Measurements from ENCODE around the gene OARD1.

OARD1 gene

DNA sequence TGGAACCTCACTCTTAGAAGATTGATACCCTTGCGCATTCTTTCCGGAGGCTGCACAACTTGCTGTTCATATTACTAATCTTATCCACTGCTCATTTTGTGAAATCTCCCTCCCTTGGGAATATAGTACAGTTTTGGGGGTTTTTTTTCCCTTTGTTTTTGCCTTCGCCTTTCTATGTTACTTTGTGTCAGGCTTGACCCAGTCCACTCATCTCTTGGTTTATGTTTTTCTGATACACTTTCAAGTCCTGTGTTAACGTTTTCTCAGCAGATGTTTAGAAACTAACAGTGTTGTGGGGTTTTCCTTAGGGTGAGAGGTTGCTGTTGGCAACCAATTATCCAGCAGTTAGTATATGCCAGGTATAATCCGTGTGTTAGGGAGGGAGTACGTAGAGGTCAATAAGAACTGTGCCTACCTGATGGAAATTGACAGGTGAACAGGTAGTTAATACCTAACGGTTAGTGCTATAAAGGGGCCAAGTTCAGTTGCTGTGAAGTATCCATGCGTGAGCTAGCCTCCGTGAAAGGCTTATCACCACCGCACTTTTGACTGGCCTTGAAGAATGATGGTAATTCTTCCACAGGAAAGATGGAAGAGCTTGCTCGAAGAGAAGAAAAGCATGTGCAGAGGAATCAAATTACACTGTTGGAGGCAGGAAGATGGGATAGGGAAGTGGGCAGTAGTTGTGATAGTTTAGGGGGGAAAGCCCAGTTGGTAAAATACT, 2.0 kb upstream of the OARD1 start:
- no peak for DNase-seq

DNA sequence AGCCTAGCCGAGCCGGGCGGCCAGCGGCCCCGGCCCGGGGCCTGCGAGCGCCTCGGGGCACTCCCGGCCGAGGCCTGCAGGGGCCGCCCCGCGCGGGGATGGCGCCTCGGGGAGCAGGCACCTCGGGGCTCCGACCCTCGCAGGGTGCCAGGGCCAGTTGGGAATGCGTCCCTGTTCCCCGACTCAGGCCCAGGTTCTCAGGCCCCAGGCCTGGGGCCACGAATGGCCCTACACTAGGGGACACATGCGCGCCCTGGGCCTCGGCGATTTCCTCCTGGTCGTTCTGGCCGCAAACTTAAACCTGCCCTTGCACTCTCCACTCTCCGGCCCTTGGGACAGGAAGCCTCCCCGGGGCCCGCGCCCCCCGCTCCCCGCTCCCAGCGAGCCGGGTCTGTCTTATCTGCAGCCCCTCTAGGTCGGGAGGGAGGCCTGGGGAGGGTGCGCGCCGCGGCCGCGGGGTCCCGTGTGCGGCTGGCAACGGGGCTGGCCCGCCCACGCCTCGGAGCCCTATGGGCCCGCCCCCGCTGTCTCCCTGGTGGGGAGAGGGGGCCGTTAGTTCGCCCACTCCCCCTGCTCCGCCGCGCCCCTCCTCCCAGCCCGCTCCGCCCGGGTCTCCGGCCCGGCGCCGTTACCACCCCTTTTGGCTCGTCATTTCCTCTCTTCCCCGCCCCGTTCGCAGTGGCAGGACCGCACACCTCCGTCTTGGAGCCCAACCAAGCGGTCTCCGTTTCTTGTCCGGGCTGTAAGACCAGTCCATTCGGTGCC, 1.2 kb upstream of the OARD1 start:
- DNase-seq, result peak; percentile 79

GRCh38 chr6:41072836-41073202, 663 bp upstream of the OARD1 start, which contains the start of gene NFYA:
Gene NFYA, plus strand, starts transcription at chr6:41072974. Its CDS starts 6,116 bp downstream, at chr6:41079090.
- DNase-seq, result peak; percentile 100

DNA sequence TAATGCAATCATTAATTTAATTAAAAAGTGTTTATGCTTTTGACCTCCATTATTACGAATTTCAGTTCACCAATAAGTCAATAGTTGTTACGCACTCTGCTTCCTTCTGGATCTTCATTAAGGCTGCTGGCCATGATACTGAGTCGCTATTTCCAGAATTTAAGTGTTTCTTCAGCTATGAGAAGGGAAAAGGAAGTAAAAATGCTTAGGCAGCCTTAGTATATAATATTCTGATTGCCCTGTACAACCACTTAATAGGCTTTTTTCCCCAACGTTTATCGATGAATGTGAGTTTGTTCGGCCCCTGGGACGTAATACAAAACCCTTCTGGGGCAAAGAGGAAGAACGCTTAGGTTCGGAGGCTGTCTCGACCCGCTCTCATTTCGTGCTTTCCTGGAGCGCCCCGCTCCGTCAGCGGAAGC, 644 bp downstream of the OARD1 start:
- DNase-seq, result no peak

- DNase-seq, result peak; percentile 68
Measured at GRCh38 chr6:41066867-41067304, 5.3 kb downstream of the OARD1 start.

DNA sequence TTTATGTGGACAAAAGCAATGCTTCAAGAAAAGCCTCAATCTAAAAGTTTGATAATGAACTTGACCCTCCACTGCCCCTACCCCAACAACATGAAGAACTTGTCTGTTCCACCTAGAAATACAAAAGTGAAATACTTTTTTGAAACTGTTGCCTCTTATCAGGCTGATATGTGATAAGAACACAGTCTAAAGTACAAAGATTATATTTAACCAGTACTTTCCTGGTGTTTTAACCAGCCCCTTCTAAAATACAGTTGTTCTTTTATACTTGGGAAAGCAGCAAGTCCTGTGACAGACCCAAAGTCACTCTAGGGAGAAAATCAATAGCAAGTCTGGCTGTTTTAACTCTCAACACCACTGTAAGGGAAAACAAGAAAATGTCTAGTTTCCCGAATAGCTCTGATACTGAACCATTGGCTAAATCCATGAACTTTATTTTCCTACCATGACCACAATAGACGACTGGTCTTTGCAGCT, 6.6 kb downstream of the OARD1 start:
- DNase-seq, result no peak

GRCh38 chr6:41064841-41065240, 7.3 kb downstream of the OARD1 start:
- DNase-seq, result no peak

GRCh38 chr6:41063884-41064285, 8.3 kb downstream of the OARD1 start:
- no peak for DNase-seq

DNA sequence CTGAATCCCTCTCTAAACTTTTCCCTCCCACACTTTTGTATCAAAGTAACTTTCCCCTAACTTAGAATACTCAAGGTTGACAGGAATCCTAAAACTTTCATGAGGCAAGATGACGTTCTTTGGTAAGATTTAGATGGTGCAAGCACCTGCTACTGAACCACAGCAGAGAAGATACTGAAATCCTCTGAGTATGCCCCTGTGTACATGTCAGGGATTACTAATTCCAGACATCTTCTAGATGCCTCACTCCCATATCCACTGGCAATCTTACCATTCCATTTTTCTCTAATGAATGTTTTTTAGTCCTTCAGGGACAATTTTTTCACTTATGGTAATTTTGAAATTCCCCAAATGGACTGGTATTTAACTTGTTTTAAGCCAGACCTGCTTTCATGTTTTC, 10.1 kb downstream of the OARD1 start:
- no peak for DNase-seq

DNA sequence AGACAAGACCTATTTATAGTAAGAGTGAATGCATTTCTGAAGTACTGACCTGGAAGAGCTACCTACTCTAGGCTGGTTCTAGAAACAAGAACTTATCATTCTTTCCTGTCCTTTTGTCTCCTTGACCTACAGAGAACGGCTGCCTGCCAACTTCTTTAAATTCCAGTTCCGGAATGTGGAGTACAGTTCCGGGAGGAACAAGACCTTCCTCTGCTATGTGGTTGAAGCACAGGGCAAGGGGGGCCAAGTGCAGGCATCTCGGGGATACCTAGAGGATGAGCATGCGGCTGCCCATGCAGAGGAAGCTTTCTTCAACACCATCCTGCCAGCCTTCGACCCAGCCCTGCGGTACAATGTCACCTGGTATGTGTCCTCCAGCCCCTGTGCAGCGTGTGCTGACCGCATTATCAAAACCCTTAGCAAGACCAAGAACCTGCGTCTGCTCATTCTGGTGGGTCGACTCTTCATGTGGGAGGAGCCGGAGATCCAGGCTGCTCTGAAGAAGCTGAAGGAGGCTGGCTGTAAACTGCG, 10.9 kb downstream of the OARD1 start:
- no peak for DNase-seq

GRCh38 chr6:41059556-41059955, 12.6 kb downstream of the OARD1 start:
- DNase-seq, result no peak

DNA sequence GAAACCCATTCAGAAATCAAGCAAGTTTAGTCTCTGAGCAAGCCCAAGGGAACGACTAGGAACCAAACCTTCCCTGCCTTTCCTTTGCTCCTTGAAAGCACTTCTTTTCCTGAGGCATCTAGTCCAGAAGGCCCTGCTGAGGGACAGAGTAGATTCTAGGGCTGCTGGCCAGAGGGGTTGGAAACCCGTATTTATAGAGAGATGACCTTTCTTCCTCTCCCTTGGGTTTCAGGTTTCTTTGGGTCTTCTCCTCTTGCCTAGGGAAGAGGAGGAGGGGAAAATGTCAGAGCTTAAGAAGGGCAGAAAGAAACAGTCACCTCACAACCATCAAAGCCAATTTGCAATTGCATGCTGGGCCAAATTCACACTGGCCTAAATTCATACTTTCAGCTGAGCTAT, 13.4 kb downstream of the OARD1 start:
- DNase-seq, result no peak

GRCh38 chr6:41056768-41057490, 15.2 kb downstream of the OARD1 start:
- DNase-seq, result no peak

- no peak for DNase-seq
Measured at GRCh38 chr6:41055149-41055548, 17.0 kb downstream of the OARD1 start.

DNA sequence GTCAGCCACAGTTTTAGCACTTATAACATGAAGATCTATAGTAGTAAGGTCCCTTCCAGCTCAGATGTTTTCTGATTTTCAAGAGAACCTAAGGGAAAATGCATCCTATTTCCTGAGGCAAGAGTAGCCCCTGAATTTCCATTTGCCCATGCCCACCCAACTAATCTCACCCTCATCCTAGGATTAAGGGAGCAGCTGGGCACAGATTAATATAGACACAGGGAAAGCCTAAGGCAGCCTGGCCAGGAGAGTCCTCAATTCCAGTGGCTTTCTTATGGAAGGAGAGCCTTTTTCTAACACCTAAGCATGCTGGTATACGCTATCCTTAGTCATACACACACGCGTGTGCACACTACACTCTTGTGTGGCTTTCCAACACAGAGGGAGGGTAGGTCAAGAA, 17.6 kb downstream of the OARD1 start:
- DNase-seq, result no peak

DNA sequence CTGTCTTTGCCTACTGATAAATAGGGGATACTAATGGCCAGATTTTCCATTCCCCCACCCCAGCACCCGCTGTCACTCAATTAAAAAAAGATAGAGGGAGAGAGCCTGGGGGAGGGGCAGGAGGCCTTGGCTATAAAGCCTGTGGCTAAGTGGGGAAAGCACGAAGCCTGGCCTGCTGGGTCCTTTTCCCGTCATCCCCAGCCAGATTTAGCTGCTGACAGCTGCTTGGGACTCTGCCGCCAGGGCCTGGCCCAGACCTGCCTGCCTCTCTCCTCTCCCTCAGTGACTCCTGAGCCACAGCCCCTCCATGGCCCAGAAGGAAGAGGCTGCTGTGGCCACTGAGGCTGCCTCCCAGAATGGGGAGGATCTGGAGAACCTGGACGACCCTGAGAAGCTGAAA, 19.1 kb downstream of the OARD1 start, which contains the start of gene APOBEC2:
APOBEC2 (plus strand) TSS at position 162 of the 400 bp plus-strand sequence; CDS start at position 308, 146 bp downstream.
- no peak for DNase-seq

DNA sequence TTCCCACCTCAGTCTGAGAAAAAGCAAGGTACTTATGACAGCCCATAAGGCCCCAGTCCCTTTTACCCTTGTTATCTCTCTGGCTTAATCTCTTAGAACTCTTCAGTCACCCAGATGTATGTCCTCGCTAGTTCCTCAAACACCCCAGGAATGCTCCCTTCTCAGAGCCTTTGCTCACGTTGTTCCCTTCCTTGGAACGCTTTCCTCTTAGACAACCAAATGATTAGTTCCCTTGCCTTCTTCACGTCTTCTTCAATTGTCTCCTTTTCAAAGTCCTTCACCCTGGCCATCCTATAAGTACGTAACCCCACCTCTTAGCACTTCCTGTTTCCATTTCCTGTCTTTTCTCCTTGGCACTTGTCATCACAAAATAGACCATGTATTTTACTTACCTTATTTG, 20.3 kb downstream of the OARD1 start:
- no peak for DNase-seq

DNA sequence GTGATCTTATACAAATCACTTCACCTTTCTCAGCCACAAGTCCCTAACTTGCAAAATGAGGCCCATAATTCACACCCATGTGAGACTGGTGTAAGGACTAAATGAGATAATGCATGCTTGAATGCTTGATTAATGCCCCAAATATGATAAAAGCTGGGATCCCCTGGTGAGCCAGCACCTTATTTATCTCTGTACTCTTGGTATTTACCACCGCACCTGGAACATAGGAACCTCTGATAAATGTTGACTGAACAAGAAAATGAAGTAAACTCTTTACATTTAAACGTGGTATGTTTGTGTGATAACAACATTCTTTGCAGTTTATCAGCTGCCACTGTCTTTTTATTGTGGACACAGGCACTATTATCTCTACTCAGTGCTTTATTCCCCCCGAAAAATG, 21.6 kb downstream of the OARD1 start:
- no peak for DNase-seq

DNA sequence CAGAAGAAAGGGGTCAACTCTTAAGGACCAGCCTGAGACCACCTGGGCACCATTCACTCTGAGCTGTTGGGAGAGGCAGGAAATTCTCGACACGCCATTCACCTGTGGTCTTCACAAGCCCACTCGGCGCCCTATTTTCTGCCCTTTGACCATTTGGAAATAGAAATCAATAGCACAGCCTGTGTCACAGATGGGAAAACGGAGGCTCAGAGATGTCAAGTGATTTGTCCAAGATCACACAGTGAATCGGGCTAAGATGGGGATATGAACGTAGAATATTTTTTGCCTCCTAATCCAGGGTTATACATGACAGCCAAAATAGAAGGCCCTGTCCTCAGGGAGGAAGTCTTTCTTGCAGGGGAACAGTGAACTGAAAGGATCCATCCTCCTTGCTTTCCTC, 22.2 kb downstream of the OARD1 start:
- DNase-seq, result no peak

DNA sequence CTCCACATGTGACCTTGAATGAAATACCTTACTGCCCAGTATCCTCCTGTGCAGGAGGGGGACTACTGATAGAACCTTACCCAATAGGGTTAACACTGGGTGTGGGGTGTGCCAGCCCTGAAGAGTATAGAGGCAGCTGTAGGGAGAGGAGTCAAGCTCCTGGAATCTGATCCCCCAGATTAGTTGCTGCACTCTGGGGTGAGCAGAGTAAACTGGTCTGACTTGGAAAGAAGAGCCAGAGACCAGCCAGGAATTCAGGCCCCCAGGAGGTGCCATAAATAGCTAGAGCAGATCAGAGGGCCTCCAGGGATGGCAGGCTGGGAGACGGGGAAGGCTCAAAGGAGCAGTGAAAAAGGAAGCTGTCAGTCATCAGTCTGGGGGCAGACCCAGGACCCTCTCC, 22.6 kb downstream of the OARD1 start:
- no peak for DNase-seq

GRCh38 chr6:41047745-41048732, 24.1 kb downstream of the OARD1 start:
- DNase-seq, result no peak

GRCh38 chr6:41047306-41047705, 24.9 kb downstream of the OARD1 start:
- no peak for DNase-seq

Measured in NCI-H446 treated with DMSO at 0.1 percent for 48 hours (cell line).